ENCODE data around the gene FRS2.

- TF ChIP-seq CTCF (IDR thresholded peaks at IDR 0.05; ENCODE audit: insufficient read depth, low read length) (no peak), POLR2AphosphoS5 (IDR thresholded peaks at IDR 0.05; ENCODE audit: low read depth) (no peak), GABPA (IDR thresholded peaks at IDR 0.05; ENCODE audit: low read depth) (no peak)
Measured at GRCh38 chr12:69466867-69467266, 3.3 kb upstream of the FRS2 start.
